ENCODE data around the gene SIRPD. TPM values are rescaled to one million over a fixed set of nuclear protein-coding genes. Genes with fewer than 3 reads are reported as not detected.

The SIRPD gene
- total RNA-seq (2022; extraction: Qiagen RNA extraction; ENCODE audit: low read depth): not detected in 5 replicates

GRCh38 chr20:1557605-1558004 lies at the start of gene SIRPD:
Gene SIRPD (minus strand): TSS chr20:1557705. CDS start chr20:1557653, 52 bp downstream.

GRCh38 chr20:1491281-1491840 lies 66.1 kb downstream of the SIRPD start, which contains the start of gene SIRPB2:
Gene SIRPB2 (minus strand): TSS chr20:1491420. CDS start chr20:1491359, 61 bp downstream.

Other genes with a start within 250 kb of the SIRPD start
- 0.79 to 1.1 TPM (median 0.99 TPM) in 5 replicates for gene SDCBP2, start 228.6 kb downstream of the SIRPD start, total RNA-seq (2022; extraction: Qiagen RNA extraction; ENCODE audit: low read depth)
- 498 to 544 TPM (median 537 TPM) in 5 replicates for gene FKBP1A, start 164.7 kb downstream of the SIRPD start, total RNA-seq (2022; extraction: Qiagen RNA extraction; ENCODE audit: low read depth)
- gene NSFL1C, start 90.9 kb downstream of the SIRPD start, total RNA-seq (2022; extraction: Qiagen RNA extraction; ENCODE audit: low read depth): 120 to 154 TPM (median 125 TPM) in 5 replicates
- not detected in 5 replicates for gene SIRPB2, start 66.3 kb downstream of the SIRPD start, total RNA-seq (2022; extraction: Qiagen RNA extraction; ENCODE audit: low read depth)
- gene SIRPB1, start 62.3 kb upstream of the SIRPD start, total RNA-seq (2022; extraction: Qiagen RNA extraction; ENCODE audit: low read depth): 0.43 to 0.99 TPM (median 0.66 TPM) in 5 replicates
- gene SIRPG, start 100.1 kb upstream of the SIRPD start, total RNA-seq (2022; extraction: Qiagen RNA extraction; ENCODE audit: low read depth): not detected in 5 replicates